ENCODE results near the gene UGT1A7. TPM values are rescaled to one million over a fixed set of nuclear protein-coding genes. Genes with fewer than 3 reads are reported as not detected.

Gene UGT1A7
- total RNA-seq, 1 donor from 2014 or later: not detected

DNA sequence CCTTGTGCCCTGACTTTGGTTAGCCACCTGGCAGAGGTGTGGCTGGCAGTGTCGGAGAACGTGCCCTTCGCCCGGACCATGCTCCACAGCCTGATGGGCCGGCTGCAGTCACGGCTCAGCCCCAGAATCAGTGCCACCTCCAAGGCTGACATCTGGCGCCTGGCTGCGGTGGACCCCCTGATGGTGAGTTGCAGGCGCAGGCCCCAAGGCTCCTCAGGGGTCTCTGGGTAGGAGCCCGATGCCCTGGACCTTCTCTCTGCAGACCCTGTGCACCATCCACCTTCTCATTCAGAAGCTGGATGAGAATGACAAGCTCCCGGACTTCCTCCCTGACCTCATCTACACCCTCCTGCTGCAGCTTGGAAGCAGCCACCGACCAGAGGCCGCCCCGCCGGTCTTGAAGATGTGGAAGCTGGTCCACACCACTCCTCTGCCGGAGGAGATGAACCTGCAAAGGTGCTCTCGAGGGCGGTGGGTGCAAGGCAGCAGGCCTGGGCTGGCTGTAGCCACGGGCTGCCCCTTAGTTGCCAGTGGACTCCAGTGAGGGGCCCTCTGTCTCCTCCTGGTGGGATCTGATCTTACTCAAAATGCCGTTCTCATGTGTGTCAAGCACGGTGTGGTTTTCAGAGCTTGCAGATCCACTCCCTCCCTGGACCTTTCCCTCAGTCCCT lies 140.5 kb downstream of the UGT1A7 start:
- intact Hi-C loops (cut with DNase I): no loop called here
- no peak for ATAC-seq
- DNase-seq (ENCODE audit: missing footprints): no peak

Other genes with a start within 250 kb of the UGT1A7 start
- gene USP40, start 115.1 kb upstream of the UGT1A7 start, total RNA-seq: 17.2 TPM
- not detected for gene UGT1A8, start 64.3 kb upstream of the UGT1A7 start, total RNA-seq
- gene UGT1A10, start 45.5 kb upstream of the UGT1A7 start, total RNA-seq: not detected
- not detected for gene UGT1A9, start 10.0 kb upstream of the UGT1A7 start, total RNA-seq
- not detected for gene UGT1A6, start 11.0 kb downstream of the UGT1A7 start, total RNA-seq
- not detected for gene UGT1A5, start 31.0 kb downstream of the UGT1A7 start, total RNA-seq
- gene UGT1A4, start 36.8 kb downstream of the UGT1A7 start, total RNA-seq: not detected
- not detected for gene UGT1A3, start 47.1 kb downstream of the UGT1A7 start, total RNA-seq
- not detected for gene UGT1A1, start 78.4 kb downstream of the UGT1A7 start, total RNA-seq
- gene MROH2A, start 96.4 kb downstream of the UGT1A7 start, total RNA-seq: not detected
- gene HJURP, start 172.6 kb downstream of the UGT1A7 start, total RNA-seq: 0.41 TPM
- not detected for gene TRPM8, start 235.5 kb downstream of the UGT1A7 start, total RNA-seq